ENCODE measurements around the gene NKAPL. TPM values are rescaled to one million over a fixed set of nuclear protein-coding genes. Genes with fewer than 3 reads are reported as not detected.

The NKAPL gene
- 2.8 and 3.3 TPM in 2 replicates for total RNA-seq
- 1.2 and 1.4 TPM in 2 replicates for polyA plus RNA-seq
- polyA plus RNA-seq (2012), result 1.2 and 1.6 TPM in 2 replicates
- not detected in 2 replicates for polyA minus RNA-seq (ENCODE audit: low replicate concordance)

- Histone ChIP-seq H3K4me2 (ENCODE audit: extremely low read depth, insufficient read depth, low read length) (peak within 1 kb of the TSS; percentile 71), H3K9ac (ENCODE audit: insufficient read depth, low read length) (no peak within 1 kb of the TSS)
These were observed at the start of gene NKAPL for GRCh38 chr6:28258877-28259777. Gene NKAPL, plus strand, starts transcription at chr6:28259297. Its CDS starts 75 bp downstream, at chr6:28259372.

DNA sequence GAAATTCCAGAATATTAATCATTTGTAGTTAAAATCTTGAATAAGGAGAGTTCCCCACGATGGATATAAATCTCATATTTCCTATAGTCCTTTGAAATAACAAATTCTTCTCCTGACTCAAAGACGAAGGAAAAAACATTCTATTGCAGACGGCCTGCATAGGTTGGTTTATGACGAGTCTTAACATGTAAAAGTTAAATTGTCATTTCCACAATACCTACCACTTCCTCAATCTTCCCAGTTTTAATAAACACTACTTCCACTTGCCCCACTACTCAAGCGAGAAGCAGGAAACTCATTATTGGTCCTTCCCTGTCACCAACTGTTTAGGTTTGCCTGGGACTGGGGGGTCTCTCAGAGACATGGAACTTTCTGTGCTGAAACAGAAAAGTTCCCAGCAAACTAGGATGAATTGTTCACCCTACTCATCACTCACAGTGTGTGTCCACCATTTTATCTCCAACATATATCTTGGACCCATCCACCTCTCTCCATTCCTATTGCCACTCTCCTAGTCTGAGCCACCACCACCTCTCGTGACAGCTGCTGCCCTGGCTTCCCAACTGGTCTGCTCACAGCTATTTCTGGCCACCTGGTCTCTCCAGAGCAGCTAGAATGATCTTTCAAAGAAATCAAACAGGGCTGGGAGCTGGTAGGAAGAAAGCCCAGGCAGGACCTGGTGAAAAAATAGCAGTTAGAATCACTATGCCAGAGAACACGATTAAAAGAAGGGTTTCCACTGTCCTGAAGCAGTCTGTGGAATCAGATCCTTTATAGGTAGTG, 49.2 kb upstream of the NKAPL start:
- no peaks in the 10 kb centered on the region for H4K20me1 ChIP-seq (ENCODE audit: control insufficient read depth, extremely low read depth, insufficient read depth, low read length)
- H3K27me3 ChIP-seq (ENCODE audit: control insufficient read depth, insufficient read depth, low read length), result peaks cover 22% of the 10 kb centered on the region
- H3K4me2 ChIP-seq (ENCODE audit: extremely low read depth, insufficient read depth, low read length), result no peak overlapping the region
- no peak overlapping the region for H3K9ac ChIP-seq (ENCODE audit: insufficient read depth, low read length)
- no peaks in the 10 kb centered on the region for H3K9me3 ChIP-seq (ENCODE audit: control insufficient read depth, insufficient read depth, low read depth, low read length)
- no peak overlapping the region for H3K4me3 ChIP-seq (replicated peaks in 1 of 4; ENCODE audit: control extremely low read depth in 1 of 4, insufficient read depth in 1 of 4, low read depth in 3 of 4, low read length in 4 of 4)
- H3K79me2 ChIP-seq (ENCODE audit: control insufficient read depth, insufficient read depth, low read length), result no peaks in the 10 kb centered on the region
- no peak for TF ChIP-seq EZH2 (IDR thresholded peaks at IDR 0.05; ENCODE audit: low read length, missing control alignments)
- TF ChIP-seq, protein P1, sequence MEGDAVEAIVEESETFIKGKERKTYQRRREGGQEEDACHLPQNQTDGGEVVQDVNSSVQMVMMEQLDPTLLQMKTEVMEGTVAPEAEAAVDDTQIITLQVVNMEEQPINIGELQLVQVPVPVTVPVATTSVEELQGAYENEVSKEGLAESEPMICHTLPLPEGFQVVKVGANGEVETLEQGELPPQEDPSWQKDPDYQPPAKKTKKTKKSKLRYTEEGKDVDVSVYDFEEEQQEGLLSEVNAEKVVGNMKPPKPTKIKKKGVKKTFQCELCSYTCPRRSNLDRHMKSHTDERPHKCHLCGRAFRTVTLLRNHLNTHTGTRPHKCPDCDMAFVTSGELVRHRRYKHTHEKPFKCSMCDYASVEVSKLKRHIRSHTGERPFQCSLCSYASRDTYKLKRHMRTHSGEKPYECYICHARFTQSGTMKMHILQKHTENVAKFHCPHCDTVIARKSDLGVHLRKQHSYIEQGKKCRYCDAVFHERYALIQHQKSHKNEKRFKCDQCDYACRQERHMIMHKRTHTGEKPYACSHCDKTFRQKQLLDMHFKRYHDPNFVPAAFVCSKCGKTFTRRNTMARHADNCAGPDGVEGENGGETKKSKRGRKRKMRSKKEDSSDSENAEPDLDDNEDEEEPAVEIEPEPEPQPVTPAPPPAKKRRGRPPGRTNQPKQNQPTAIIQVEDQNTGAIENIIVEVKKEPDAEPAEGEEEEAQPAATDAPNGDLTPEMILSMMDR (conservative IDR thresholded peaks at IDR 0.05 in 1 of 2, IDR thresholded peaks at IDR 0.05 in 1 of 2; ENCODE audit: low read depth in 1 of 2, low read length in 2 of 2), result no peak
- no peak for DNase-seq (ENCODE audit: low read depth in 2 of 2)
- H3K27ac ChIP-seq (ENCODE audit: insufficient read depth, low read length), result no peak overlapping the region
- H2AFZ ChIP-seq (ENCODE audit: low read length), result no peak overlapping the region
- no peaks in the 10 kb centered on the region for H3K36me3 ChIP-seq (ENCODE audit: control insufficient read depth, insufficient read depth, low read length)
- no peaks in the 10 kb centered on the region for H3K4me1 ChIP-seq (ENCODE audit: control insufficient read depth, extremely low read depth, insufficient read depth, low read length)

More at GRCh38 chr6:28258877-28259777, at the start of gene NKAPL:
- peak; percentile 28 for TF ChIP-seq EZH2 (IDR thresholded peaks at IDR 0.05; ENCODE audit: low read length, missing control alignments)
- TF ChIP-seq, protein P1 (conservative IDR thresholded peaks at IDR 0.05 in 1 of 2, IDR thresholded peaks at IDR 0.05 in 1 of 2; ENCODE audit: low read depth in 1 of 2, low read length in 2 of 2), result no peak
- H3K4me1 ChIP-seq (ENCODE audit: control insufficient read depth, extremely low read depth, insufficient read depth, low read length), result no peaks in the 10 kb centered on the region
- DNase-seq (ENCODE audit: low read depth in 2 of 2), result peak; percentile 67 to 83
- H3K27ac ChIP-seq (ENCODE audit: insufficient read depth, low read length), result no peak within 1 kb of the TSS
- H3K4me3 ChIP-seq (replicated peaks in 1 of 4; ENCODE audit: control extremely low read depth in 1 of 4, insufficient read depth in 1 of 4, low read depth in 3 of 4, low read length in 4 of 4), result peak within 1 kb of the TSS; percentile 8 to 57 (median 33)
- no peaks in the 10 kb centered on the region for H3K27me3 ChIP-seq (ENCODE audit: control insufficient read depth, insufficient read depth, low read length)
- no peaks in the 10 kb centered on the region for H3K36me3 ChIP-seq (ENCODE audit: control insufficient read depth, insufficient read depth, low read length)
- H4K20me1 ChIP-seq (ENCODE audit: control insufficient read depth, extremely low read depth, insufficient read depth, low read length), result no peaks in the 10 kb centered on the region
- no peaks in the 10 kb centered on the region for H3K9me3 ChIP-seq (ENCODE audit: control insufficient read depth, insufficient read depth, low read depth, low read length)
- no peaks in the 10 kb centered on the region for H3K79me2 ChIP-seq (ENCODE audit: control insufficient read depth, insufficient read depth, low read length)
- H2AFZ ChIP-seq (ENCODE audit: low read length), result peak within 1 kb of the TSS; percentile 94

Measured in fibroblast of lung (primary cell).